ENCODE data around the gene CLEC11A. TPM values are rescaled to one million over a fixed set of nuclear protein-coding genes. Genes with fewer than 3 reads are reported as not detected.

CLEC11A gene
- total RNA-seq, 1 experiment from 2014 or later: 1.1 TPM

DNA sequence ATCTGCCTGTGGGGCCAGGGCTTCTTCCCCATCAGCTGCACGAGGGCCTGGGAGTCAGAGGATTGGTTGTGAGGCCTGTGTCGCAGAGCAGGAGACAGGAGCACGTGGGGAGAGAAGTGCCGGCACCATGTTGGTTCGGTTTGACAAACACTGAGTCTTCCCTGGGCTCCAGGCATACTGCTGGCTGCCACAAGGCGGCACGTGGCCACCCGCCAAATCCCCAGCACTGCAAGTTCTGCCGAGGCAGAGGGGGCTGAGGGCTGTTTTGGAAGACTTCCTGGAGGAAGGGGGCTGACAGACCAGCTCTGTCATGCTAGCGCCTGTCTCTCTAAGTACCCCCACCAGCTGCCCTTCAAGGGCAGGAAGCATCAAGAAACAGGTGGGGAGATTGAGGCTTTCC is 13.1 kb upstream of the CLEC11A start:
- H3K27ac Mint-ChIP-seq (ENCODE audit: unreplicated experiment): no peak overlapping the region
- intact Hi-C loops (cut with micrococcal nuclease; ENCODE audit: unreplicated experiment): no loop called here
- Histone ChIP-seq H3K36me3 (ENCODE audit: control insufficient read depth, insufficient read depth, low read length) (no peaks in the 10 kb centered on the region), H3K27me3 (replicated peaks; ENCODE audit: control insufficient read depth, insufficient read depth, low read length) (no peaks in the 10 kb centered on the region; the same call in 1 of the 2 replicates), H3K9me3 (no peaks in the 10 kb centered on the region), H3K4me3 (ENCODE audit: low read depth, low read length) (no peak overlapping the region), H3K4me1 (no peaks in the 10 kb centered on the region)
- H3K4me3 Mint-ChIP-seq (ENCODE audit: unreplicated experiment): no peak overlapping the region
- BruUV-seq (replicated peaks): no TSS peak
- TF ChIP-seq, protein P1, sequence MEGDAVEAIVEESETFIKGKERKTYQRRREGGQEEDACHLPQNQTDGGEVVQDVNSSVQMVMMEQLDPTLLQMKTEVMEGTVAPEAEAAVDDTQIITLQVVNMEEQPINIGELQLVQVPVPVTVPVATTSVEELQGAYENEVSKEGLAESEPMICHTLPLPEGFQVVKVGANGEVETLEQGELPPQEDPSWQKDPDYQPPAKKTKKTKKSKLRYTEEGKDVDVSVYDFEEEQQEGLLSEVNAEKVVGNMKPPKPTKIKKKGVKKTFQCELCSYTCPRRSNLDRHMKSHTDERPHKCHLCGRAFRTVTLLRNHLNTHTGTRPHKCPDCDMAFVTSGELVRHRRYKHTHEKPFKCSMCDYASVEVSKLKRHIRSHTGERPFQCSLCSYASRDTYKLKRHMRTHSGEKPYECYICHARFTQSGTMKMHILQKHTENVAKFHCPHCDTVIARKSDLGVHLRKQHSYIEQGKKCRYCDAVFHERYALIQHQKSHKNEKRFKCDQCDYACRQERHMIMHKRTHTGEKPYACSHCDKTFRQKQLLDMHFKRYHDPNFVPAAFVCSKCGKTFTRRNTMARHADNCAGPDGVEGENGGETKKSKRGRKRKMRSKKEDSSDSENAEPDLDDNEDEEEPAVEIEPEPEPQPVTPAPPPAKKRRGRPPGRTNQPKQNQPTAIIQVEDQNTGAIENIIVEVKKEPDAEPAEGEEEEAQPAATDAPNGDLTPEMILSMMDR (IDR thresholded peaks at IDR 0.05; ENCODE audit: insufficient read depth in 1 of 2, low read depth in 1 of 2, low read length in 1 of 2, severe bottlenecking in 1 of 2, unreplicated experiment in 1 of 2): no peak
- H3K36me3 Mint-ChIP-seq (ENCODE audit: insufficient read depth, unreplicated experiment): no peaks in the 10 kb centered on the region
- H3K9me3 Mint-ChIP-seq (ENCODE audit: unreplicated experiment): no peaks in the 10 kb centered on the region
- H3K27me3 Mint-ChIP-seq (ENCODE audit: insufficient read depth, unreplicated experiment): peaks cover 39% of the 10 kb centered on the region
- ChIA-PET POLR2A (no interaction called here), CTCF (no interaction called here)
- H3K4me1 Mint-ChIP-seq (ENCODE audit: low read depth, unreplicated experiment): no peaks in the 10 kb centered on the region
- no peak for DNase-seq

DNA sequence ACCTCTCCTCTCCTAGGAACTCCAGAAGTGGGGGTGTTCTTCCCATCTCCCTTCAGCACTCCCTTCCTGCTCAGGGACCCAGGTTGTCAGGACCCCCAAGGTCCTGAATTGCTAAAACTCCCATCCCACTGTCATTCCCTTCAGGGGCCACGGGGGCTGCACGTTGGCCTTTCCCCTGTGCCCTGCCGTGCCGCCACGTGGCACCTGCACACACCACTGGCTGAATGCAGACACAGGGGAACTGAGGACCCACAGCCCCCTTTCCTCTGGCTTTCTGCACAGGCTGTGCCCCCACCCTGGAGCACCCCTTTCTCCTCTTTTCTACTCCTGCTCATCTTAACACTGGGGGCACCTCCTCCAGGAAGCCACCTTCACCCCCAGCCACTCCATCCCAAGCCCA is 12.6 kb upstream of the CLEC11A start:
- no peaks in the 10 kb centered on the region for H3K4me1 Mint-ChIP-seq (ENCODE audit: low read depth, unreplicated experiment)
- no peaks in the 10 kb centered on the region for H3K9me3 Mint-ChIP-seq (ENCODE audit: unreplicated experiment)
- Histone ChIP-seq H3K27me3 (replicated peaks; ENCODE audit: control insufficient read depth, insufficient read depth, low read length) (no peaks in the 10 kb centered on the region; the same call in 1 of the 2 replicates), H3K36me3 (ENCODE audit: control insufficient read depth, insufficient read depth, low read length) (no peaks in the 10 kb centered on the region), H3K4me3 (ENCODE audit: low read depth, low read length) (no peak overlapping the region), H3K9me3 (no peaks in the 10 kb centered on the region), H3K4me1 (no peaks in the 10 kb centered on the region)
- CTCF ChIA-PET: no interaction called here
- DNase-seq: no peak
- no TSS peak for BruUV-seq (replicated peaks)
- H3K27me3 Mint-ChIP-seq (ENCODE audit: insufficient read depth, unreplicated experiment): peaks cover 41% of the 10 kb centered on the region
- intact Hi-C loops (cut with micrococcal nuclease; ENCODE audit: unreplicated experiment): no loop called here
- TF ChIP-seq, protein P1 (IDR thresholded peaks at IDR 0.05; ENCODE audit: insufficient read depth in 1 of 2, low read depth in 1 of 2, low read length in 1 of 2, severe bottlenecking in 1 of 2, unreplicated experiment in 1 of 2): no peak
- H3K27ac Mint-ChIP-seq (ENCODE audit: unreplicated experiment): no peak overlapping the region
- H3K36me3 Mint-ChIP-seq (ENCODE audit: insufficient read depth, unreplicated experiment): no peaks in the 10 kb centered on the region
- POLR2A ChIA-PET: no interaction called here
- no peak overlapping the region for H3K4me3 Mint-ChIP-seq (ENCODE audit: unreplicated experiment)

DNA sequence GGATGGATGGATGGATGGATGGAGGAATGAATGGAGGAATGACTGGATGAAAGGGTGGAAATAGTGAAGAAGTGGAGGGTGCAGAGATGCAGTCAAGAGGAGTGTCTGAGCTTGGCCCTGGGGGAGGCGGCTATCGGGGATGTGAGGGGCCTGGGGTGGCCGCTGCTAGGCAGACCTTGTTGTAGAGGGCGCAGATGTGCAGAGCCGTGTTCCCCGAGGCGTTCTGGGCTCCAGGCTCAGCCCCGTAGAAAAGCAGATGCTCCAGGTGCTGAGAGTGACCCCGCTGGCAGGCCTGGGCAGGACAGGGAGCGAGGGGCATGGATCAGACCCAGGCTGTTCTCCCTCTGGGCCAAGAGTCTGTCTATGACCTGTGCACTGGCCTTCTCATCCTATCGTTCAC is 12.0 kb upstream of the CLEC11A start:
- H3K36me3 Mint-ChIP-seq (ENCODE audit: insufficient read depth, unreplicated experiment): no peaks in the 10 kb centered on the region
- no peaks in the 10 kb centered on the region for H3K9me3 ChIP-seq
- H3K4me1 ChIP-seq: no peaks in the 10 kb centered on the region
- no peaks in the 10 kb centered on the region for H3K4me1 Mint-ChIP-seq (ENCODE audit: low read depth, unreplicated experiment)
- no peaks in the 10 kb centered on the region for H3K36me3 ChIP-seq (ENCODE audit: control insufficient read depth, insufficient read depth, low read length)
- DNase-seq: no peak
- no peak overlapping the region for H3K4me3 Mint-ChIP-seq (ENCODE audit: unreplicated experiment)
- TF ChIP-seq, protein P1 (IDR thresholded peaks at IDR 0.05; ENCODE audit: insufficient read depth in 1 of 2, low read depth in 1 of 2, low read length in 1 of 2, severe bottlenecking in 1 of 2, unreplicated experiment in 1 of 2): no peak
- intact Hi-C loops (cut with micrococcal nuclease; ENCODE audit: unreplicated experiment): no loop called here
- peaks cover 46% of the 10 kb centered on the region for H3K27me3 Mint-ChIP-seq (ENCODE audit: insufficient read depth, unreplicated experiment)
- ChIA-PET CTCF (no interaction called here), POLR2A (no interaction called here)
- no peak overlapping the region for H3K4me3 ChIP-seq (ENCODE audit: low read depth, low read length)
- H3K9me3 Mint-ChIP-seq (ENCODE audit: unreplicated experiment): no peaks in the 10 kb centered on the region
- H3K27ac Mint-ChIP-seq (ENCODE audit: unreplicated experiment): no peak overlapping the region
- no peaks in the 10 kb centered on the region; the same call in 1 of the 2 replicates for H3K27me3 ChIP-seq (replicated peaks; ENCODE audit: control insufficient read depth, insufficient read depth, low read length)
- BruUV-seq (replicated peaks): no TSS peak
